ENCODE results near the gene BCAP29. TPM values are rescaled to one million over a fixed set of nuclear protein-coding genes. Genes with fewer than 3 reads are reported as not detected.

Gene BCAP29
- total RNA-seq, 1 experiment from 2014 or later = 35.3 TPM

GRCh38 chr7:107660381-107661080 lies 80.5 kb downstream of the BCAP29 start, which contains the start of gene SLC26A4:
SLC26A4 (plus strand) TSS chr7:107660828; CDS start chr7:107661642, 814 bp downstream.
- no peaks in the 10 kb centered on the region for H3K36me3 Mint-ChIP-seq (ENCODE audit: insufficient read depth, unreplicated experiment)
- H3K9me3 Mint-ChIP-seq (ENCODE audit: unreplicated experiment) = no peaks in the 10 kb centered on the region
- CTCF ChIA-PET = interaction anchor here (1.1 to 1.3 kb wide), 2 partner anchors 80 to 219 kb away, joined by 3 to 4 read pairs; partner anchors contain the start of gene BCAP29
- no peak within 1 kb of the TSS for H3K27ac Mint-ChIP-seq (ENCODE audit: unreplicated experiment)
- no peaks in the 10 kb centered on the region for H3K4me1 ChIP-seq
- intact Hi-C loops (cut with micrococcal nuclease; ENCODE audit: unreplicated experiment) = loop anchor here (1.0 to 2.0 kb wide), 2 partner anchors 80 to 197 kb away; partner anchors contain the start of gene BCAP29
- POLR2A ChIA-PET = no interaction called here
- H3K9me3 ChIP-seq = no peaks in the 10 kb centered on the region
- peak in 1 of 2 experiments; percentile 32 for DNase-seq
- peak within 1 kb of the TSS; percentile 57 for H3K4me3 ChIP-seq (ENCODE audit: low read depth, low read length)
- no TSS peak for BruUV-seq (replicated peaks)
- H3K27me3 Mint-ChIP-seq (ENCODE audit: insufficient read depth, unreplicated experiment) = peaks cover 24% of the 10 kb centered on the region
- H3K36me3 ChIP-seq (ENCODE audit: control insufficient read depth, insufficient read depth, low read length) = no peaks in the 10 kb centered on the region
- H3K4me1 Mint-ChIP-seq (ENCODE audit: low read depth, unreplicated experiment) = peaks cover 5% of the 10 kb centered on the region
- peak within 1 kb of the TSS; percentile 78 for H3K4me3 Mint-ChIP-seq (ENCODE audit: unreplicated experiment)
- H3K27me3 ChIP-seq (replicated peaks; ENCODE audit: control insufficient read depth, insufficient read depth, low read length) = peaks cover 6% of the 10 kb centered on the region; the same call in 1 of the 2 replicates
- no peak for TF ChIP-seq CTCF (IDR thresholded peaks at IDR 0.05; ENCODE audit: insufficient read depth in 1 of 2, low read depth in 1 of 2, low read length in 1 of 2, severe bottlenecking in 1 of 2, unreplicated experiment in 1 of 2)

- BruUV-seq (replicated peaks) = no TSS peak
- Mint-ChIP-seq H3K4me3 (ENCODE audit: unreplicated experiment) (peak overlapping the region; percentile 78), H3K27ac (ENCODE audit: unreplicated experiment) (no peak overlapping the region), H3K9me3 (ENCODE audit: unreplicated experiment) (no peaks in the 10 kb centered on the region), H3K4me1 (ENCODE audit: low read depth, unreplicated experiment) (peaks cover 5% of the 10 kb centered on the region), H3K36me3 (ENCODE audit: insufficient read depth, unreplicated experiment) (no peaks in the 10 kb centered on the region), H3K27me3 (ENCODE audit: insufficient read depth, unreplicated experiment) (peaks cover 23% of the 10 kb centered on the region)
- TF ChIP-seq CTCF (IDR thresholded peaks at IDR 0.05; ENCODE audit: insufficient read depth in 1 of 2, low read depth in 1 of 2, low read length in 1 of 2, severe bottlenecking in 1 of 2, unreplicated experiment in 1 of 2) = peak in 1 of 2 experiments; percentile 44
- intact Hi-C loops (cut with micrococcal nuclease; ENCODE audit: unreplicated experiment) = loop anchor here (1.0 to 2.0 kb wide), 2 partner anchors 80 to 198 kb away; partner anchors contain the start of gene BCAP29
- POLR2A ChIA-PET = no interaction called here
- H3K4me1 ChIP-seq = no peaks in the 10 kb centered on the region
- no peaks in the 10 kb centered on the region for H3K36me3 ChIP-seq (ENCODE audit: control insufficient read depth, insufficient read depth, low read length)
- CTCF ChIA-PET = interaction anchor here (0.6 to 1.3 kb wide), 7 partner anchors 34 to 218 kb away, joined by 3 to 6 read pairs (median 4); partner anchors contain the start of genes BCAP29, CBLL1, COG5 and DUS4L
- peaks cover 6% of the 10 kb centered on the region; the same call in 1 of the 2 replicates for H3K27me3 ChIP-seq (replicated peaks; ENCODE audit: control insufficient read depth, insufficient read depth, low read length)
- H3K4me3 ChIP-seq (ENCODE audit: low read depth, low read length) = peak overlapping the region; percentile 57
- DNase-seq = peak; percentile 72 to 74
- H3K9me3 ChIP-seq = no peaks in the 10 kb centered on the region
These were observed 81.2 kb downstream of the BCAP29 start for GRCh38 chr7:107661081-107661864.

GRCh38 chr7:107661865-107662379 lies 81.9 kb downstream of the BCAP29 start:
- H3K4me3 Mint-ChIP-seq (ENCODE audit: unreplicated experiment) = peak overlapping the region; percentile 78
- CTCF ChIA-PET = interaction anchor here (0.6 to 1.2 kb wide), 4 partner anchors 66 to 213 kb away, joined by 3 to 5 read pairs (median 4); partner anchors contain the start of genes COG5 and DUS4L
- intact Hi-C loops (cut with micrococcal nuclease; ENCODE audit: unreplicated experiment) = loop anchor here (1.0 to 2.0 kb wide), 2 partner anchors 81 to 199 kb away; partner anchors contain the start of gene BCAP29
- H3K9me3 Mint-ChIP-seq (ENCODE audit: unreplicated experiment) = no peaks in the 10 kb centered on the region
- no peaks in the 10 kb centered on the region for H3K4me1 ChIP-seq
- H3K4me3 ChIP-seq (ENCODE audit: low read depth, low read length) = peak overlapping the region; percentile 57
- BruUV-seq (replicated peaks) = no TSS peak
- POLR2A ChIA-PET = no interaction called here
- no peaks in the 10 kb centered on the region for H3K36me3 Mint-ChIP-seq (ENCODE audit: insufficient read depth, unreplicated experiment)
- peaks cover 21% of the 10 kb centered on the region for H3K27me3 Mint-ChIP-seq (ENCODE audit: insufficient read depth, unreplicated experiment)
- peaks cover 5% of the 10 kb centered on the region for H3K4me1 Mint-ChIP-seq (ENCODE audit: low read depth, unreplicated experiment)
- DNase-seq = no peak
- no peak for TF ChIP-seq CTCF (IDR thresholded peaks at IDR 0.05; ENCODE audit: insufficient read depth in 1 of 2, low read depth in 1 of 2, low read length in 1 of 2, severe bottlenecking in 1 of 2, unreplicated experiment in 1 of 2)
- peaks cover 6% of the 10 kb centered on the region; the same call in 1 of the 2 replicates for H3K27me3 ChIP-seq (replicated peaks; ENCODE audit: control insufficient read depth, insufficient read depth, low read length)
- no peaks in the 10 kb centered on the region for H3K9me3 ChIP-seq
- H3K36me3 ChIP-seq (ENCODE audit: control insufficient read depth, insufficient read depth, low read length) = no peaks in the 10 kb centered on the region
- no peak overlapping the region for H3K27ac Mint-ChIP-seq (ENCODE audit: unreplicated experiment)
